B cell (primary cell): ENCODE results near the gene EGFR. TPM values are rescaled to one million over a fixed set of nuclear protein-coding genes. Genes with fewer than 3 reads are reported as not detected.

Source experiments
- ATAC-seq: fragments of 200-7000 bp; cut with Tn5 transposase; one replicate; pipeline ENCODE4 v1.10.0; 2021; ENCODE audit warnings: low read depth, mild to moderate bottlenecking, moderate number of reproducible peaks, moderate library complexity
- CTCF ChIA-PET: fragments of 350-600 bp; sonication (Branson Sonifier 250); formaldehyde crosslinking; loops from one replicate; lab custom pipeline; 2021; ENCODE audit warnings: antibody characterized with exemption, inconsistent platforms; lab: Charles Lee
- POLR2A ChIA-PET: fragments of 350-600 bp; sonication (Branson Sonifier 250); formaldehyde crosslinking; loops from one replicate; lab custom pipeline; 2021; ENCODE audit warnings: antibody characterized with exemption; lab: Charles Lee
- DNase-seq: peaks from one replicate; pipeline ENCODE4 v3.0.0; 2013
- H2AFZ ChIP-seq: 2 replicates; pipeline ENCODE4 v1.6.1; 2012; ENCODE audit warnings: mild to moderate bottlenecking, low read depth, low read length; ENCODE audit not compliant: insufficient read depth, poor library complexity, severe bottlenecking
- H3K27ac ChIP-seq, 2 donors: 1 replicate in 1 of 2; 2 replicates in 1 of 2; pipeline ENCODE4 v1.5.1; 2012 to 2013; ENCODE audit warnings: low read length in 2 of 2, mild to moderate bottlenecking in 2 of 2, moderate library complexity in 1 of 2
- H3K27me3 ChIP-seq, 4 experiments: fragments of 200-600 bp in 1 of 4; sonication (generic) in 1 of 4; replicated peaks in 1 of 4; 1 replicate in 2 of 4; 2 replicates in 2 of 4; pipeline versions ENCODE4 v1.6.1 to v1.7.0; 2013 to 2016; ENCODE audit warnings: low read length in 3 of 4, mild to moderate bottlenecking in 2 of 4, mixed read lengths in 1 of 4, moderate library complexity in 1 of 4; ENCODE audit not compliant: insufficient read depth in 4 of 4, control insufficient read depth in 3 of 4; ENCODE audit errors: control extremely low read depth in 1 of 4
- H3K36me3 ChIP-seq, 2 experiments: replicated peaks in 1 of 2; 1 replicate in 1 of 2; 2 replicates in 1 of 2; pipeline versions ENCODE4 v1.6.1 to v1.7.1; 2013; ENCODE audit warnings: low read length in 1 of 2; ENCODE audit not compliant: insufficient read depth in 2 of 2, control insufficient read depth in 1 of 2; ENCODE audit errors: control extremely low read depth in 1 of 2, extremely low read depth in 1 of 2
- H3K4me1 ChIP-seq, 2 donors: fragments of 200-600 bp in 1 of 2; sonication (generic) in 1 of 2; 1 replicate in 1 of 2; 2 replicates in 1 of 2; pipeline versions ENCODE4 v1.5.1 to v1.6.1; 2013 to 2017; ENCODE audit warnings: low read length in 2 of 2; ENCODE audit not compliant: control insufficient read depth in 2 of 2, insufficient read depth in 2 of 2
- H3K4me2 ChIP-seq: replicated peaks from 2 replicates; pipeline ENCODE3; 2012; ENCODE audit warnings: mild to moderate bottlenecking, low read depth, low read length; ENCODE audit not compliant: poor library complexity, severe bottlenecking
- H3K4me3 ChIP-seq, 5 experiments: fragments of 200-600 bp in 1 of 5; sonication (generic) in 1 of 5; 1 replicate in 3 of 5; 2 replicates in 2 of 5; pipeline versions ENCODE4 v1.5.1 to v1.7.0; 2011 to 2016; ENCODE audit warnings: low read length in 4 of 5, mild to moderate bottlenecking in 4 of 5, low read depth in 2 of 5, control low read depth in 1 of 5, moderate library complexity in 1 of 5; ENCODE audit not compliant: insufficient read depth in 1 of 5; ENCODE audit errors: control extremely low read depth in 1 of 5, extremely low read depth in 1 of 5
- H3K79me2 ChIP-seq: fragments of 200-600 bp; sonication (generic); one replicate; pipeline ENCODE4 v1.6.0; 2016; ENCODE audit warnings: low read length; ENCODE audit not compliant: control insufficient read depth, insufficient read depth
- H3K9ac ChIP-seq: fragments of 200-600 bp; sonication (generic); 2 replicates; pipeline ENCODE4 v1.6.1; 2017; ENCODE audit warnings: mild to moderate bottlenecking, low read length, moderate library complexity
- H3K9me3 ChIP-seq, 3 donors: one replicate each; pipeline versions ENCODE4 v1.6.1 to v1.7.1; 2013; ENCODE audit warnings: low read length in 2 of 3; ENCODE audit not compliant: control insufficient read depth in 2 of 3, insufficient read depth in 1 of 3; ENCODE audit errors: control extremely low read depth in 1 of 3
- H4K20me1 ChIP-seq: 2 replicates; pipeline ENCODE4 v1.6.0; 2012; ENCODE audit warnings: mild to moderate bottlenecking, low read length; ENCODE audit not compliant: insufficient read depth, control insufficient read depth, poor library complexity, severe bottlenecking
- H3K27ac Mint-ChIP-seq: one replicate; pipeline ENCODE4 v1.8.0; 2021; ENCODE audit warnings: mixed read lengths
- H3K27me3 Mint-ChIP-seq: one replicate; pipeline ENCODE4 v1.8.0; 2021; ENCODE audit warnings: mixed read lengths
- H3K4me1 Mint-ChIP-seq: one replicate; pipeline ENCODE4 v1.8.0; 2021; ENCODE audit warnings: mixed read lengths
- H3K4me3 Mint-ChIP-seq: one replicate; pipeline ENCODE4 v1.8.0; 2021; ENCODE audit warnings: mixed read lengths
- H3K9me3 Mint-ChIP-seq: one replicate; pipeline ENCODE4 v1.8.0; 2022; ENCODE audit warnings: mixed read lengths; ENCODE audit not compliant: insufficient read depth
- EZH2 ChIP-seq: IDR thresholded peaks from 2 replicates; pipeline ENCODE4 v1.6.1; 2012; ENCODE audit warnings: borderline replicate concordance, low read depth, mild to moderate bottlenecking, moderate library complexity, low read length; ENCODE audit not compliant: insufficient read depth, poor library complexity, severe bottlenecking
- WGBS: methylation state at CpG from one replicate; pipeline ENCODE4 v1.1.5; 2013; ENCODE audit warnings: missing lambda C conversion rate; ENCODE audit not compliant: insufficient coverage; 5-methylcytosine and 5-hydroxymethylcytosine counted together
- intact Hi-C: fragments of 100-400 bp; cut with micrococcal nuclease; formaldehyde crosslinking; loops from one replicate; pipeline ENCODE4 v1.10.0; 2022
- polyA plus RNA-seq: library from polyadenylated mRNA; depleted of rRNA; stranded (reverse); fragments of >200 nt; gene quantifications from 2 replicates; pipeline ENCODE4 v1.2.3, GENCODE V29; 2012
- total RNA-seq, 2 donors: library from RNA; stranded (reverse); fragments of 120-200 nt in 1 of 2; gene quantifications; 1 replicate in 1 of 2; 2 replicates in 1 of 2; pipeline versions ENCODE4 v1.2.3 to v1.2.4, GENCODE V29; 2013 to 2022
- TF ChIP-seq, protein P1 (sequence below): fragments of 200-600 bp; IDR thresholded peaks from one replicate; pipeline ENCODE4 v1.8.0; 2022; ENCODE audit warnings: antibody characterized with exemption, mild to moderate bottlenecking

Gene EGFR
- total and polyA plus RNA-seq, 2 donors (not counting 1 experiment from before 2014, with no cell fraction given), result not detected

DNA sequence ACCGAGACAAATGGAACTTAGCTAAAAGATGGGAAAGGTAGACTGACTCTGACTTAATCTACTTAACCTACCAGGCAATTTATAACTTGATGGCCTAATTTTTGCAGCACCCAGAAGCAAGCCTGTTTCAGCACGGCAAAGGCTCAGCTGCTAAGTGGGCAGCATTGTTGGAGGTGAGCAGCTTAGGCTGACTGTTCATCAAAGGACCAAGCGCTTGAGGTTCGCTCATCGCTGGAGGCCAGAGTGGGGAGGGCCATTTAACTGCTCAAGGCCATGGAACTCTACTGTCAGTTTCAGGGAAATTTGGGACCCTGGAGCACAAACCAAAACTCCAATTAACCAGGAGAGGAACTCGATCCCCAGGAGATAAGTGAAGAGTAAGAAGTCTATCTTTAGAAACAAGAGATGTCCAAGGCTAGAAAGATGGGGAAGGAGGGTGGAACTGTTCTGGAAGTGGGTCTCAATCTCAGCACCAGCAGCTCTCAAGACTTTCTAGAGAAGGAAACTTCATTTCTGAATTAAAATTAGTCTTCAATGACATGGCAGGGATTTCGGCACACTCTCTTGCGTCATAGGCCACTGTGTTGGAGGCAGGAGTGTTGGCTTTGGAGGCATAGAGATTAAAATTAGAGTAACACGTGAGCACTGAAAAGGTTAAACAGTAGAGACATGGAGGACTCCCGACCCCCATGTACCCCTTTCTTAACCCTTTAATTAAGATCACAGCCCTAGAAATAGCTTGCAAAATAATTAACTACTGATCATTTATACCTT, 43.1 kb downstream of the EGFR start:
- H3K4me1 ChIP-seq, result no peaks in the 10 kb centered on the region
- H3K27me3 ChIP-seq, result peaks cover 0 to 3% (median 1%) of the 10 kb centered on the region in 4 experiments
- Mint-ChIP-seq H3K9me3 (no peaks in the 10 kb centered on the region), H3K4me3 (no peak overlapping the region), H3K4me1 (peaks cover 2% of the 10 kb centered on the region), H3K27me3 (peaks cover 36% of the 10 kb centered on the region), H3K27ac (no peak overlapping the region)
- H4K20me1 ChIP-seq, result no peaks in the 10 kb centered on the region
- no peak for ATAC-seq
- H3K9ac ChIP-seq, result no peak overlapping the region
- intact Hi-C loops, result no loop called here
- no peaks in the 10 kb centered on the region for H3K9me3 ChIP-seq
- no peak for DNase-seq
- ChIA-PET CTCF (interaction anchor here (0.6 to 1.2 kb wide), 2 partner anchors 20 to 216 kb away, joined by 3 read pairs; no protein-coding TSS in a partner anchor), POLR2A (no interaction called here)
- no peak overlapping the region for H3K27ac ChIP-seq
- no peak for TF ChIP-seq EZH2
- TF ChIP-seq, protein P1, sequence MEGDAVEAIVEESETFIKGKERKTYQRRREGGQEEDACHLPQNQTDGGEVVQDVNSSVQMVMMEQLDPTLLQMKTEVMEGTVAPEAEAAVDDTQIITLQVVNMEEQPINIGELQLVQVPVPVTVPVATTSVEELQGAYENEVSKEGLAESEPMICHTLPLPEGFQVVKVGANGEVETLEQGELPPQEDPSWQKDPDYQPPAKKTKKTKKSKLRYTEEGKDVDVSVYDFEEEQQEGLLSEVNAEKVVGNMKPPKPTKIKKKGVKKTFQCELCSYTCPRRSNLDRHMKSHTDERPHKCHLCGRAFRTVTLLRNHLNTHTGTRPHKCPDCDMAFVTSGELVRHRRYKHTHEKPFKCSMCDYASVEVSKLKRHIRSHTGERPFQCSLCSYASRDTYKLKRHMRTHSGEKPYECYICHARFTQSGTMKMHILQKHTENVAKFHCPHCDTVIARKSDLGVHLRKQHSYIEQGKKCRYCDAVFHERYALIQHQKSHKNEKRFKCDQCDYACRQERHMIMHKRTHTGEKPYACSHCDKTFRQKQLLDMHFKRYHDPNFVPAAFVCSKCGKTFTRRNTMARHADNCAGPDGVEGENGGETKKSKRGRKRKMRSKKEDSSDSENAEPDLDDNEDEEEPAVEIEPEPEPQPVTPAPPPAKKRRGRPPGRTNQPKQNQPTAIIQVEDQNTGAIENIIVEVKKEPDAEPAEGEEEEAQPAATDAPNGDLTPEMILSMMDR, result no peak
- H3K4me2 ChIP-seq, result no peak overlapping the region
- no peaks in the 10 kb centered on the region for H3K36me3 ChIP-seq
- H3K4me3 ChIP-seq, result no peak overlapping the region
- no peaks in the 10 kb centered on the region for H3K79me2 ChIP-seq
- no peak overlapping the region for H2AFZ ChIP-seq
- 100% methylated on average over 3 of the region's 10 CpGs for whole genome bisulfite sequencing

DNA sequence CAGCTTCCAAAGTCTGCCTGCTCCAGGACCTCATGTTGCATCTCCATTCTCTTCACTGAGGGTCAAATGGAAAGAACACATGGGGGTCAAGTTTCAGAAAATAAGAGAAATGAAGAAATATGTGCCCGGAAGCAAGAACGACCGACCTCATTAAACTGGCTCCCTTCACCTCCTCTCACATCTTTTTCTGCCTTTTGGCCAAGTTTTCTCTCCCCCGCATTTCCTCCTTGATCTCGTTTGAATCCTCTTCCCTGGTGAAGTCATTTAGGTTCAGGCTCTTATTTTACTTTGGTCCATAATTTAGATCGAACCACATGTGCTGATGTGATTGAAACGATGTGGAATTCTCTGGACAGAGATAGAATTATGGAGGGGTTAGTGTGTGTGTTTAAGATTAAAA, 44.2 kb downstream of the EGFR start:
- Histone ChIP-seq H3K27ac (no peak overlapping the region), H3K9ac (no peak overlapping the region), H3K4me3 (no peak overlapping the region), H3K9me3 (no peaks in the 10 kb centered on the region), H4K20me1 (no peaks in the 10 kb centered on the region), H3K4me1 (no peaks in the 10 kb centered on the region), H2AFZ (no peak overlapping the region), H3K27me3 (peaks cover 0 to 3% (median 0%) of the 10 kb centered on the region in 4 experiments), H3K79me2 (no peaks in the 10 kb centered on the region), H3K36me3 (no peaks in the 10 kb centered on the region), H3K4me2 (no peak overlapping the region)
- peaks cover 36% of the 10 kb centered on the region for H3K27me3 Mint-ChIP-seq
- DNase-seq, result no peak
- no peak for TF ChIP-seq EZH2
- TF ChIP-seq, protein P1, result no peak
- H3K4me1 Mint-ChIP-seq, result peaks cover 2% of the 10 kb centered on the region
- no peak overlapping the region for H3K27ac Mint-ChIP-seq
- POLR2A ChIA-PET, result no interaction called here
- H3K4me3 Mint-ChIP-seq, result no peak overlapping the region
- intact Hi-C loops, result no loop called here
- CTCF ChIA-PET, result interaction anchor here (0.9 to 1.2 kb wide), 2 partner anchors 19 to 192 kb away, joined by 3 read pairs; no protein-coding TSS in a partner anchor
- no peaks in the 10 kb centered on the region for H3K9me3 Mint-ChIP-seq
- WGBS, result 75% methylated on average over 2 of the region's 7 CpGs
- no peak for ATAC-seq
